Measurements from ENCODE around the gene INPP4A. TPM values are rescaled to one million over a fixed set of nuclear protein-coding genes. Genes with fewer than 3 reads are reported as not detected.

INPP4A gene
- total and polyA plus RNA-seq, 10 of the 15 experiments (the other 5 are each of a cell fraction or from before 2014, with no cell fraction given), result 4.7 to 62.3 (median 36.9) TPM

GRCh38 chr2:98546186-98546585, 101.5 kb downstream of the INPP4A start:
- no TSS peak for BruUV-seq (replicated peaks)
- Histone ChIP-seq H3K27me3 (replicated peaks in 1 of 2; ENCODE audit: control insufficient read depth in 2 of 2, insufficient read depth in 2 of 2, low read length in 1 of 2) (no peaks in the 10 kb centered on the region), H2AFZ (ENCODE audit: control insufficient read depth, low read depth, low read length) (no peak overlapping the region), H3K27ac (ENCODE audit: control insufficient read depth, insufficient read depth) (no peak overlapping the region), H3K4me2 (ENCODE audit: control insufficient read depth, insufficient read depth) (no peak overlapping the region), H4K20me1 (ENCODE audit: control insufficient read depth, insufficient read depth) (0 out of 2 replicates have a peak, but pooled peaks cover 2% of the 10 kb centered on the region), H3K4me3 (no peak overlapping the region), H3K36me3 (ENCODE audit: control insufficient read depth in 2 of 2, insufficient read depth in 2 of 2, low read length in 1 of 2) (peaks cover 49 to 52% of the 10 kb centered on the region in 2 experiments), H3K9me3 (replicated peaks; ENCODE audit: control insufficient read depth, insufficient read depth, low read length) (no peaks in the 10 kb centered on the region), H3K79me2 (ENCODE audit: control insufficient read depth, insufficient read depth, low read length) (no peaks in the 10 kb centered on the region), H3K4me1 (ENCODE audit: control insufficient read depth, insufficient read depth, low read length) (peaks cover 52% of the 10 kb centered on the region), H3K9ac (ENCODE audit: control insufficient read depth, insufficient read depth, low read length) (no peak overlapping the region)
- no peak for TF ChIP-seq MTA3 (IDR thresholded peaks at IDR 0.05; ENCODE audit: borderline replicate concordance, low read length)
- no peak for TF ChIP-seq IRF4 (IDR thresholded peaks at IDR 0.05; ENCODE audit: low read depth, low read length)
- no peak for TF ChIP-seq NFYA (IDR thresholded peaks at IDR 0.05; ENCODE audit: borderline replicate concordance, low read depth, low read length)
- TF ChIP-seq, protein P1, sequence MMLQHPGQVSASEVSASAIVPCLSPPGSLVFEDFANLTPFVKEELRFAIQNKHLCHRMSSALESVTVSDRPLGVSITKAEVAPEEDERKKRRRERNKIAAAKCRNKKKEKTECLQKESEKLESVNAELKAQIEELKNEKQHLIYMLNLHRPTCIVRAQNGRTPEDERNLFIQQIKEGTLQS (IDR thresholded peaks at IDR 0.05; ENCODE audit: borderline replicate concordance, extremely low read depth, low read depth, low read length), result no peak
- no peak for TF ChIP-seq MLLT1 (IDR thresholded peaks at IDR 0.05)
- no peak for TF ChIP-seq JUNB (IDR thresholded peaks at IDR 0.05)
- TF ChIP-seq YY1 (IDR thresholded peaks at IDR 0.05; ENCODE audit: low read depth, low read length), result no peak
- no peak for TF ChIP-seq NRF1 (conservative IDR thresholded peaks at IDR 0.05; ENCODE audit: low read depth, low read length)
- no peak for TF ChIP-seq MXI1 (IDR thresholded peaks at IDR 0.05; ENCODE audit: low read depth, low read length)
- no peak for TF ChIP-seq ZNF24 (IDR thresholded peaks at IDR 0.05)
- TF ChIP-seq ASH2L (IDR thresholded peaks at IDR 0.05; ENCODE audit: borderline replicate concordance, low read depth), result no peak
- TF ChIP-seq ZZZ3 (IDR thresholded peaks at IDR 0.05; ENCODE audit: control insufficient read depth, insufficient read length, low read depth), result no peak
- ATAC-seq (no peak), FAIRE-seq (no peak), DNase-seq (ENCODE audit: low read depth, low spot score) (no peak)
- 93% methylated on average over 3 of the region's 3 CpGs for WGBS (ENCODE audit: insufficient coverage, insufficient replicate concordance, low lambda C conversion rate, missing lambda C conversion rate)
- ChIA-PET POLR2A (interaction anchor here (1.1 kb wide), 1 partner anchor 11 kb away, joined by 3 read pairs; no protein-coding TSS in a partner anchor), RAD21 (ENCODE audit: unreplicated experiment) (no interaction called here), CTCF (no interaction called here), SMC1A (ENCODE audit: uncharacterized antibody, unreplicated experiment) (no interaction called here)
- intact Hi-C loops (cut with micrococcal nuclease; ENCODE audit: unreplicated experiment) (loop anchor here (5.0 kb wide), 1 partner anchor 79 kb away; no protein-coding TSS in a partner anchor), in situ Hi-C loops (cut with MboI) (no loop called here)

All from GM12878 (cell line).